Globus pallidus (tissue), 1 donor: ENCODE measurements around the gene C1QTNF8.

ENCODE experiments used
- DNase-seq: peaks from one replicate; pipeline ENCODE4 v3.0.0-alpha.2; 2015; ENCODE audit warnings: low spot score

Gene C1QTNF8

GRCh38 chr16:1096169-1097082 is at the start of gene C1QTNF8:
Gene C1QTNF8, minus strand, starts transcription at chr16:1096244. Its CDS starts 1,322 bp downstream, at chr16:1094922.
- no peak for DNase-seq

- no peak for DNase-seq
Observed at GRCh38 chr16:1145383-1146100, 49.5 kb upstream of the C1QTNF8 start.

GRCh38 chr16:1144476-1145382 is 48.7 kb upstream of the C1QTNF8 start:
- DNase-seq = no peak

- DNase-seq = no peak
Observed at GRCh38 chr16:1143761-1144450, 47.9 kb upstream of the C1QTNF8 start.

GRCh38 chr16:1142911-1143310 is 46.9 kb upstream of the C1QTNF8 start:
- DNase-seq = no peak

- no peak for DNase-seq
Observed at GRCh38 chr16:1141716-1142115, 45.7 kb upstream of the C1QTNF8 start.

GRCh38 chr16:1141191-1141590 is 45.1 kb upstream of the C1QTNF8 start:
- DNase-seq = no peak

- DNase-seq = no peak
Observed at GRCh38 chr16:1140582-1141162, 44.6 kb upstream of the C1QTNF8 start.

- no peak for DNase-seq
Observed at GRCh38 chr16:1137604-1138003, 41.6 kb upstream of the C1QTNF8 start.

GRCh38 chr16:1135459-1135825 is 39.4 kb upstream of the C1QTNF8 start:
- DNase-seq = no peak

- no peak for DNase-seq
Observed at GRCh38 chr16:1134776-1135458, 38.9 kb upstream of the C1QTNF8 start.

GRCh38 chr16:1133810-1134520 is 37.9 kb upstream of the C1QTNF8 start:
- no peak for DNase-seq

- DNase-seq = no peak
Observed at GRCh38 chr16:1133271-1133670, 37.2 kb upstream of the C1QTNF8 start.

GRCh38 chr16:1132431-1132830 is 36.4 kb upstream of the C1QTNF8 start:
- no peak for DNase-seq

GRCh38 chr16:1131378-1131994 is 35.4 kb upstream of the C1QTNF8 start:
- DNase-seq = no peak

- DNase-seq = no peak
Observed at GRCh38 chr16:1130382-1130781, 34.3 kb upstream of the C1QTNF8 start.

- DNase-seq = no peak
Observed at GRCh38 chr16:1129106-1129960, 33.3 kb upstream of the C1QTNF8 start.

- DNase-seq = no peak
Observed at GRCh38 chr16:1127971-1128715, 32.1 kb upstream of the C1QTNF8 start.
